SU-DHL-6 (cell line): ENCODE results near the gene ACTL10.

Experiments used
- EZH2phosphoT487 ChIP-seq: fragments of 200-600 bp; sonication (generic), shearing (Covaris generic); conservative IDR thresholded peaks from 2 replicates; pipeline ENCODE4 v1.6.1; 2018; ENCODE audit warnings: mild to moderate bottlenecking, antibody characterized with exemption, low read length, moderate library complexity, mixed read lengths
- TF ChIP-seq, protein P1 (sequence below): fragments of 200-600 bp; sonication (generic); IDR thresholded peaks from one replicate; pipeline ENCODE4 v1.5.1; 2017; ENCODE audit warnings: antibody characterized with exemption, mild to moderate bottlenecking, low read length, moderate library complexity; ENCODE audit not compliant: insufficient read depth, poor library complexity, severe bottlenecking

DNA sequence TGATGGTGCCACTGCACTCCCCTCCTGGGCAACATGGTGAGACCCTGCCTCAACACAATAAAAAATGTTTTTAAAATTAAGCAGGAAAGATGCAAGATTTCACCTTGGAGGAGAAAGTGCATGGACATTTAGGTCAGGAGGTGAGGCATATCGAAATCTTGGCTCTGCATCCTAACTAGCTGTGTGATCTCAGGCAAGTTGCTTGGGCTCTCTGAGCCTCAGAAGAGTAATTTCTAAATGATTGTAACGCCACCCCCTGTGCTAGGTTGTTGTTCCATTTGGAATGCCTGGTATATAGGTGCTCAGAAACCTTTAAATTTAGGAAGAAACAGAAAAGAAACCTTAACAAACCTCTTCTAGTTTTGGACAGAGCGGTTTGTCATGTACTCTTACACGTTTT, 40.6 kb upstream of the ACTL10 start:
- TF ChIP-seq, protein P1, sequence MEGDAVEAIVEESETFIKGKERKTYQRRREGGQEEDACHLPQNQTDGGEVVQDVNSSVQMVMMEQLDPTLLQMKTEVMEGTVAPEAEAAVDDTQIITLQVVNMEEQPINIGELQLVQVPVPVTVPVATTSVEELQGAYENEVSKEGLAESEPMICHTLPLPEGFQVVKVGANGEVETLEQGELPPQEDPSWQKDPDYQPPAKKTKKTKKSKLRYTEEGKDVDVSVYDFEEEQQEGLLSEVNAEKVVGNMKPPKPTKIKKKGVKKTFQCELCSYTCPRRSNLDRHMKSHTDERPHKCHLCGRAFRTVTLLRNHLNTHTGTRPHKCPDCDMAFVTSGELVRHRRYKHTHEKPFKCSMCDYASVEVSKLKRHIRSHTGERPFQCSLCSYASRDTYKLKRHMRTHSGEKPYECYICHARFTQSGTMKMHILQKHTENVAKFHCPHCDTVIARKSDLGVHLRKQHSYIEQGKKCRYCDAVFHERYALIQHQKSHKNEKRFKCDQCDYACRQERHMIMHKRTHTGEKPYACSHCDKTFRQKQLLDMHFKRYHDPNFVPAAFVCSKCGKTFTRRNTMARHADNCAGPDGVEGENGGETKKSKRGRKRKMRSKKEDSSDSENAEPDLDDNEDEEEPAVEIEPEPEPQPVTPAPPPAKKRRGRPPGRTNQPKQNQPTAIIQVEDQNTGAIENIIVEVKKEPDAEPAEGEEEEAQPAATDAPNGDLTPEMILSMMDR: no peak
- no peak for TF ChIP-seq EZH2phosphoT487
